PC-3 (cell line): ENCODE data around the gene PKD2L2. TPM values are rescaled to one million over a fixed set of nuclear protein-coding genes. Genes with fewer than 3 reads are reported as not detected.

Source experiments
- ATAC-seq: fragments of 200-7000 bp; cut with Tn5 transposase; 2 replicates; pipeline ENCODE4 v1.9.1; 2020; ENCODE audit warnings: mild to moderate bottlenecking, moderate library complexity
- BruUV-seq: library from RNA; stranded (reverse); fragments of 400-500 nt; replicated peaks from 2 replicates; lab custom pipeline; 2021; lab: Mats Ljungman, UMichigan
- CTCF ChIA-PET: fragments of 300-600 bp; sonication (Branson Sonifier 250); formaldehyde crosslinking; loops from one replicate; lab custom pipeline; 2022; ENCODE audit warnings: antibody characterized with exemption; lab: Charles Lee
- POLR2A ChIA-PET: fragments of 300-600 bp; sonication (Branson Sonifier 250); formaldehyde crosslinking; loops from one replicate; lab custom pipeline; 2022; ENCODE audit warnings: antibody characterized with exemption; ENCODE audit not compliant: unreplicated experiment; lab: Charles Lee
- DNase-seq: peaks from one replicate; pipeline ENCODE4 v3.0.0-alpha.2; 2015
- H2AFZ ChIP-seq: fragments of 300-600 bp; sonication (generic); 2 replicates; pipeline ENCODE4 v1.6.0; 2016; ENCODE audit warnings: antibody characterized with exemption, low read length
- H3F3A ChIP-seq: fragments of 300-600 bp; sonication (generic); one replicate; pipeline ENCODE4 v1.6.0; 2017; ENCODE audit warnings: antibody characterized with exemption, low read length, control low read depth, mild to moderate bottlenecking; ENCODE audit not compliant: unreplicated experiment
- H3K27ac ChIP-seq: fragments of 300-600 bp; sonication (generic); 2 replicates; pipeline ENCODE4 v1.5.1; 2016; ENCODE audit warnings: mild to moderate bottlenecking, low read length
- H3K27me3 ChIP-seq: fragments of 300-600 bp; sonication (generic); 2 replicates; pipeline ENCODE4 v1.6.1; 2016; ENCODE audit warnings: low read length, mixed read lengths
- H3K36me3 ChIP-seq: fragments of 300-600 bp; sonication (generic); 2 replicates; pipeline ENCODE4 v1.6.1; 2016; ENCODE audit warnings: low read depth, mixed run types, low read length, mixed read lengths
- H3K4me1 ChIP-seq: fragments of 300-600 bp; sonication (generic); 2 replicates; pipeline ENCODE4 v1.5.1; 2016; ENCODE audit warnings: low read length; ENCODE audit not compliant: insufficient read depth
- H3K4me2 ChIP-seq: fragments of 300-600 bp; sonication (generic); 2 replicates; pipeline ENCODE4 v1.6.0; 2016; ENCODE audit warnings: low read length
- H3K4me3 ChIP-seq: fragments of 300-600 bp; sonication (generic); 2 replicates; pipeline ENCODE4 v1.5.1; 2016; ENCODE audit warnings: mild to moderate bottlenecking, low read length, mixed read lengths
- H3K79me2 ChIP-seq: fragments of 300-600 bp; sonication (generic); 2 replicates; pipeline ENCODE4 v1.6.1; 2017; ENCODE audit warnings: low read length, mixed read lengths
- H3K9ac ChIP-seq: fragments of 300-600 bp; sonication (generic); 2 replicates; pipeline ENCODE4 v1.6.0; 2016; ENCODE audit warnings: mild to moderate bottlenecking, low read length
- H3K9me2 ChIP-seq: fragments of 300-600 bp; sonication (generic); replicated peaks from 2 replicates; pipeline ENCODE4 v1.6.1; 2016; ENCODE audit warnings: mixed run types, low read length, mixed read lengths
- H3K9me3 ChIP-seq: fragments of 300-600 bp; sonication (generic); 2 replicates; pipeline ENCODE4 v1.6.1; 2016; ENCODE audit warnings: low read length, mixed read lengths
- H4K20me1 ChIP-seq: fragments of 300-600 bp; sonication (generic); 2 replicates; pipeline ENCODE4 v1.6.1; 2016; ENCODE audit warnings: low read length, mixed read lengths
- EZH2 ChIP-seq: fragments of 300-600 bp; sonication (generic); IDR thresholded peaks from one replicate; pipeline ENCODE4 v1.6.1; 2017; ENCODE audit warnings: antibody characterized with exemption, mild to moderate bottlenecking, low read length; ENCODE audit not compliant: unreplicated experiment
- EZH2phosphoT487 ChIP-seq: fragments of 300-600 bp; sonication (generic); IDR thresholded peaks from 2 replicates; pipeline ENCODE4 v1.6.1; 2018; ENCODE audit warnings: mild to moderate bottlenecking, antibody characterized with exemption, low read length, borderline replicate concordance
- intact Hi-C: fragments of 100-400 bp; cut with micrococcal nuclease; formaldehyde crosslinking; loops from 2 replicates; pipeline ENCODE4 v1.9.0; 2023
- total RNA-seq: library from RNA; depleted of rRNA; stranded (reverse); fragments of >200 nt; gene quantifications from 2 replicates; pipeline ENCODE4 v1.2.3, GENCODE V29; 2014
- TF ChIP-seq, protein P1 (sequence below): fragments of 300-600 bp; sonication (generic); conservative IDR thresholded peaks from 2 replicates; pipeline ENCODE4 v1.5.1; 2017; ENCODE audit warnings: antibody characterized with exemption, low read depth, mild to moderate bottlenecking, low read length

PKD2L2 gene
- total RNA-seq, 1 experiment from 2014 or later = not detected

DNA sequence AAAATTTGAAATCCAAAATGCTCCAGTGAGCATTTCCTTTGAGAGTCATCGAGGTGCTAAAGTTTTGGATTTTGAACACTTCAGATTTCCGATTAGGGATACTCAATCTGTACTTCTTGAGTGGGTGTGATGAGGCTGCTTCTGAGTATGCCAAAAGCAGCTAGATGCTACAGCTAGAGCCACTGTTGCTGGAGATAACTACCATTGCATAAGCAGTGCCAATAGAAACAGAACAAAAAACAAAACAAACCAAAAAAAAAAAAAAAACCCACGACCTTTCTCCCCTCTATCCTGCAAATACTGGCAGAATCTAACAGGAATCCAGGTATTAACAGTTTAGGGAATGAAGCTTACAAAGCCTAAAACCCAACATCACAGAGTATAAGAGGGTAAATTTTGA lies 43.5 kb downstream of the PKD2L2 start:
- BruUV-seq = no TSS peak
- H3F3A ChIP-seq = no peaks in the 10 kb centered on the region
- no peaks in the 10 kb centered on the region for H3K4me1 ChIP-seq
- no peaks in the 10 kb centered on the region for H3K9me2 ChIP-seq
- H3K4me3 ChIP-seq = no peak overlapping the region
- no peak overlapping the region for H2AFZ ChIP-seq
- ATAC-seq = no peak
- no peak overlapping the region for H3K4me2 ChIP-seq
- intact Hi-C loops = no loop called here
- no peaks in the 10 kb centered on the region for H4K20me1 ChIP-seq
- no peak for TF ChIP-seq EZH2phosphoT487
- TF ChIP-seq EZH2 = no peak
- TF ChIP-seq, protein P1, sequence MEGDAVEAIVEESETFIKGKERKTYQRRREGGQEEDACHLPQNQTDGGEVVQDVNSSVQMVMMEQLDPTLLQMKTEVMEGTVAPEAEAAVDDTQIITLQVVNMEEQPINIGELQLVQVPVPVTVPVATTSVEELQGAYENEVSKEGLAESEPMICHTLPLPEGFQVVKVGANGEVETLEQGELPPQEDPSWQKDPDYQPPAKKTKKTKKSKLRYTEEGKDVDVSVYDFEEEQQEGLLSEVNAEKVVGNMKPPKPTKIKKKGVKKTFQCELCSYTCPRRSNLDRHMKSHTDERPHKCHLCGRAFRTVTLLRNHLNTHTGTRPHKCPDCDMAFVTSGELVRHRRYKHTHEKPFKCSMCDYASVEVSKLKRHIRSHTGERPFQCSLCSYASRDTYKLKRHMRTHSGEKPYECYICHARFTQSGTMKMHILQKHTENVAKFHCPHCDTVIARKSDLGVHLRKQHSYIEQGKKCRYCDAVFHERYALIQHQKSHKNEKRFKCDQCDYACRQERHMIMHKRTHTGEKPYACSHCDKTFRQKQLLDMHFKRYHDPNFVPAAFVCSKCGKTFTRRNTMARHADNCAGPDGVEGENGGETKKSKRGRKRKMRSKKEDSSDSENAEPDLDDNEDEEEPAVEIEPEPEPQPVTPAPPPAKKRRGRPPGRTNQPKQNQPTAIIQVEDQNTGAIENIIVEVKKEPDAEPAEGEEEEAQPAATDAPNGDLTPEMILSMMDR = no peak
- H3K27ac ChIP-seq = no peak overlapping the region
- no peaks in the 10 kb centered on the region for H3K79me2 ChIP-seq
- no peak overlapping the region for H3K9ac ChIP-seq
- no peak for DNase-seq
- CTCF ChIA-PET = interaction anchor here (0.7 kb wide), 1 partner anchor 102 kb away, joined by 6 read pairs; no protein-coding TSS in a partner anchor
- POLR2A ChIA-PET = no interaction called here
- no peaks in the 10 kb centered on the region for H3K27me3 ChIP-seq
- no peaks in the 10 kb centered on the region for H3K36me3 ChIP-seq
- H3K9me3 ChIP-seq = no peaks in the 10 kb centered on the region

DNA sequence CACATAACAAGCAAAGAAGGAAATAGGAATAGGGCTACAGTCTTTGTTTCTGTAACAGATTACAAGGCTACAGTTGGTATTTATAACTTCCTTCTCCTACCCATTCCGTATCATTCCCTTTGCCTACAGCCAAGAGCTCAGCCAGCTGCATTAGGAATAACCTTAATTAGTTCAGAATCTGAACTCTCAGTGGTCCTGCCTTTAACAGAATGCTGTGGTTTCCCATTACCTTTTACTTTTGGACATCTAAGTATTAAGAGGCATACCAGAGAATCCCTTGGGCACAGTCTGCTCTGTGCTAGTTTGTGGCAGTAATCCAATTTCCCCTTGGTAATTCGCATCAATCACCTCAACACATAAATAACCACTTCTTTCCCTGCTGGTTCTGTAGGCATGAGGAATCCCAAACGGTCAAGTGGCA lies 44.2 kb downstream of the PKD2L2 start:
- H3K4me1 ChIP-seq = no peaks in the 10 kb centered on the region
- H3K79me2 ChIP-seq = no peaks in the 10 kb centered on the region
- no peak overlapping the region for H2AFZ ChIP-seq
- H3K9me3 ChIP-seq = no peaks in the 10 kb centered on the region
- H3K27me3 ChIP-seq = no peaks in the 10 kb centered on the region
- CTCF ChIA-PET = no interaction called here
- TF ChIP-seq EZH2 = no peak
- TF ChIP-seq EZH2phosphoT487 = no peak
- TF ChIP-seq, protein P1 = no peak
- no peaks in the 10 kb centered on the region for H3K36me3 ChIP-seq
- no peak overlapping the region for H3K27ac ChIP-seq
- no peaks in the 10 kb centered on the region for H3F3A ChIP-seq
- H4K20me1 ChIP-seq = no peaks in the 10 kb centered on the region
- intact Hi-C loops = no loop called here
- H3K9ac ChIP-seq = no peak overlapping the region
- H3K4me3 ChIP-seq = no peak overlapping the region
- ATAC-seq (no peak), DNase-seq (no peak)
- H3K4me2 ChIP-seq = no peak overlapping the region
- BruUV-seq = no TSS peak
- POLR2A ChIA-PET = no interaction called here
- no peaks in the 10 kb centered on the region for H3K9me2 ChIP-seq

DNA sequence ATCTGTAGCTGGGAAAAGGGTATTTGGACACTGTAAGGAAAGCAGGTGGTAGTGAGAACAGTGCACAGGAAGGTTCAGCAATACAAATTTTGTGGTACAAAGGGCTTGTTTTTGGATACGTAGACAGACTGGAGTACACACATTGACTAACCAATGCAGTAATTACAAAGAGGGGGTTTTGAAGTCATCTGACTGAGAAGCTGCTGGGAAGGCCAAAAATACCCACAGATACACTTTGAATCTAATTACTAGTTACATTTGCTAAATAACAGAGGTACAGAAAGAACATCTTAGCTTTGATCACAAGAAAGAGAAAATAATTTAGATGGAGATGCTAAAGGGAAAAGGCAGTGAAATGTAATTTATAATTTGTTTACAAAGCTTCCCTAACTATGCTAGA lies 45.9 kb downstream of the PKD2L2 start:
- DNase-seq (no peak), ATAC-seq (no peak)
- H3F3A ChIP-seq = no peaks in the 10 kb centered on the region
- H3K27me3 ChIP-seq = no peaks in the 10 kb centered on the region
- H3K9ac ChIP-seq = no peak overlapping the region
- no TSS peak for BruUV-seq
- TF ChIP-seq EZH2phosphoT487 = no peak
- TF ChIP-seq EZH2 = no peak
- TF ChIP-seq, protein P1 = no peak
- H3K9me3 ChIP-seq = no peaks in the 10 kb centered on the region
- no peaks in the 10 kb centered on the region for H3K79me2 ChIP-seq
- H3K4me1 ChIP-seq = no peaks in the 10 kb centered on the region
- no peak overlapping the region for H3K4me2 ChIP-seq
- no peak overlapping the region for H3K27ac ChIP-seq
- no peaks in the 10 kb centered on the region for H3K9me2 ChIP-seq
- no peak overlapping the region for H2AFZ ChIP-seq
- ChIA-PET POLR2A (no interaction called here), CTCF (no interaction called here)
- H3K4me3 ChIP-seq = no peak overlapping the region
- peaks cover 15% of the 10 kb centered on the region; the same call in 1 of the 2 replicates for H3K36me3 ChIP-seq
- intact Hi-C loops = no loop called here
- no peaks in the 10 kb centered on the region for H4K20me1 ChIP-seq
